A673 (cell line): Measurements from ENCODE around the gene ACOT7. TPM values are rescaled to one million over a fixed set of nuclear protein-coding genes. Genes with fewer than 3 reads are reported as not detected.
"Not testable (repeated sequence)": the region's sequence is repeated elsewhere in the genome, so short reads cannot be mapped to it uniquely, and the experiment has no call there.

Experiments used
- BruUV-seq: library from RNA; stranded (reverse); fragments of 400-500 nt; replicated peaks from 2 replicates; lab custom pipeline; 2021; lab: Mats Ljungman, UMichigan
- CTCF ChIA-PET: fragments of 300-600 bp; sonication (Branson Sonifier 250); formaldehyde crosslinking; loops from one replicate; lab custom pipeline; 2022; ENCODE audit warnings: antibody characterized with exemption; lab: Charles Lee
- POLR2A ChIA-PET: fragments of 300-600 bp; sonication (Branson Sonifier 250); formaldehyde crosslinking; loops from one replicate; lab custom pipeline; 2022; ENCODE audit warnings: antibody characterized with exemption; ENCODE audit not compliant: low non-redundant PET; lab: Charles Lee
- DNase-seq: peaks from one replicate; pipeline ENCODE4 v3.0.0-alpha.2; 2015; ENCODE audit warnings: low spot score
- H3K27ac ChIP-seq: fragments of 200-600 bp; sonication (generic); 2 replicates; pipeline ENCODE4 v1.5.1; 2016; ENCODE audit warnings: mixed run types, low read depth, mild to moderate bottlenecking, mixed read lengths, antibody characterized with exemption, low read length; ENCODE audit not compliant: poor library complexity, severe bottlenecking
- H3K27me3 ChIP-seq: fragments of 200-600 bp; sonication (generic); replicated peaks from 2 replicates; pipeline ENCODE4 v1.6.1; 2017; ENCODE audit warnings: mixed run types, low read depth, mild to moderate bottlenecking, mixed read lengths, antibody characterized with exemption, low read length; ENCODE audit not compliant: insufficient read depth, poor library complexity
- H3K36me3 ChIP-seq: fragments of 200-600 bp; sonication (generic); 2 replicates; pipeline ENCODE4 v1.6.1; 2016; ENCODE audit warnings: mixed run types, mild to moderate bottlenecking, mixed read lengths, antibody characterized with exemption, low read length; ENCODE audit not compliant: insufficient read depth, poor library complexity, severe bottlenecking
- H3K4me1 ChIP-seq: fragments of 200-600 bp; sonication (generic); 2 replicates; pipeline ENCODE4 v1.6.1; 2017; ENCODE audit warnings: mixed run types, mild to moderate bottlenecking, mixed read lengths, antibody characterized with exemption, low read length; ENCODE audit not compliant: insufficient read depth, poor library complexity, severe bottlenecking
- H3K4me3 ChIP-seq: fragments of 200-600 bp; sonication (generic); 2 replicates; pipeline ENCODE4 v1.5.1; 2016; ENCODE audit warnings: low read depth, mixed run types, mild to moderate bottlenecking, mixed read lengths, low read length; ENCODE audit not compliant: poor library complexity, severe bottlenecking
- H3K9me3 ChIP-seq: fragments of 200-600 bp; sonication (generic); 2 replicates; pipeline ENCODE4 v1.6.1; 2016; ENCODE audit warnings: mixed run types, low read depth, mild to moderate bottlenecking, mixed read lengths, antibody characterized with exemption, low read length; ENCODE audit not compliant: poor library complexity, severe bottlenecking
- CTCF ChIP-seq: fragments of 300-800, 200-600 bp; sonication (generic); conservative IDR thresholded peaks from 2 replicates; pipeline ENCODE4 v1.5.1; 2017; ENCODE audit warnings: low read depth, mild to moderate bottlenecking, antibody characterized with exemption, low read length, moderate library complexity, mixed read lengths
- EZH2 ChIP-seq: fragments of 200-600 bp; sonication (generic); IDR thresholded peaks from 2 replicates; pipeline ENCODE4 v1.6.1; 2017; ENCODE audit warnings: borderline replicate concordance, low read depth, mild to moderate bottlenecking, mixed read lengths, antibody characterized with exemption, low read length; ENCODE audit not compliant: poor library complexity, severe bottlenecking
- intact Hi-C: fragments of 100-400 bp; cut with micrococcal nuclease; formaldehyde crosslinking; loops from one replicate; pipeline ENCODE4 v1.10.0; 2022; ENCODE audit not compliant: unreplicated experiment
- total RNA-seq: library from RNA; stranded (reverse); gene quantifications from 2 replicates; pipeline ENCODE4 v1.2.3, GENCODE V29; 2021

ACOT7 gene
- total RNA-seq, 1 experiment from 2014 or later, result 132 TPM

DNA sequence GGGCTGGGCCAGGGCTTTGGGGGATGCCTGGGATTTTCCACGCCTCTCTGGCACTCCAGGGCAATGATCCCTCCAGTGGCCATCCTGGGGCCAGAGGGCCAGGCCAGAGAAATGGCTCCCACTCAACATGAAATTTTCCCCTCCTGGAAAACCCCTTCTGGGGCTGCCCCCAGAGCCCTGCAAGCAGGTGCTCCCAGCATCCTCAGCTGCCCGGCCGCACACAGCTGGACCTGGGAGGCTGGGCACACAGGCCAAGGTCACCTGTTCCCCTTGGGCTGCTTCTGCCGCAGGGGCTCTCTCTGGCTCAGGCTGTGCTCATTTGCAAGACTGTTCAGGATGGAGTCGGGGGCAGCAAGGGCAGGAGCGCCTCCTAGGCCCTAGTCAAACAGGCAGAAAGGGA lies 34.9 kb upstream of the ACOT7 start:
- intact Hi-C loops, BruUV-seq, H3K36me3 ChIP-seq, CTCF ChIA-PET, H3K4me1 ChIP-seq, H3K9me3 ChIP-seq, DNase-seq, H3K4me3 ChIP-seq, H3K27ac ChIP-seq, POLR2A ChIA-PET: not testable (repeated sequence)
- peaks cover 28% of the 10 kb centered on the region for H3K27me3 ChIP-seq

- no peaks in the 10 kb centered on the region for H3K9me3 ChIP-seq
- no peak overlapping the region for H3K4me3 ChIP-seq
- H3K27ac ChIP-seq, result no peak overlapping the region
- TF ChIP-seq EZH2, result no peak
- no peak for TF ChIP-seq CTCF
- DNase-seq, result no peak
- POLR2A ChIA-PET, result no interaction called here
- peaks cover 35% of the 10 kb centered on the region for H3K27me3 ChIP-seq
- no peaks in the 10 kb centered on the region for H3K4me1 ChIP-seq
- no TSS peak for BruUV-seq
- H3K36me3 ChIP-seq, result no peaks in the 10 kb centered on the region
- CTCF ChIA-PET, result no interaction called here
- intact Hi-C loops, result no loop called here
Observed at GRCh38 chr1:6427441-6428390, 34.1 kb upstream of the ACOT7 start.

- no TSS peak for BruUV-seq
- POLR2A ChIA-PET, result no interaction called here
- CTCF ChIA-PET, result interaction anchor here (0.6 kb wide), 1 partner anchor 81 kb away, joined by 4 read pairs; no protein-coding TSS in a partner anchor
- Histone ChIP-seq H3K36me3 (no peaks in the 10 kb centered on the region), H3K4me3 (no peak overlapping the region), H3K27ac (no peak overlapping the region), H3K4me1 (no peaks in the 10 kb centered on the region), H3K9me3 (no peaks in the 10 kb centered on the region), H3K27me3 (peaks cover 37% of the 10 kb centered on the region)
- TF ChIP-seq CTCF (no peak), EZH2 (no peak)
- intact Hi-C loops, result no loop called here
- no peak for DNase-seq
Observed at GRCh38 chr1:6426972-6427350, 33.4 kb upstream of the ACOT7 start.
